GM12874 (cell line): ENCODE data around the gene CILP2.

Experiments
- TF ChIP-seq, protein P1 (sequence below): IDR thresholded peaks from 2 replicates; pipeline ENCODE4 v1.5.1; 2011; ENCODE audit warnings: low read depth, mild to moderate bottlenecking, control low read depth, low read length, moderate library complexity; ENCODE audit not compliant: insufficient read depth

CILP2 gene

DNA sequence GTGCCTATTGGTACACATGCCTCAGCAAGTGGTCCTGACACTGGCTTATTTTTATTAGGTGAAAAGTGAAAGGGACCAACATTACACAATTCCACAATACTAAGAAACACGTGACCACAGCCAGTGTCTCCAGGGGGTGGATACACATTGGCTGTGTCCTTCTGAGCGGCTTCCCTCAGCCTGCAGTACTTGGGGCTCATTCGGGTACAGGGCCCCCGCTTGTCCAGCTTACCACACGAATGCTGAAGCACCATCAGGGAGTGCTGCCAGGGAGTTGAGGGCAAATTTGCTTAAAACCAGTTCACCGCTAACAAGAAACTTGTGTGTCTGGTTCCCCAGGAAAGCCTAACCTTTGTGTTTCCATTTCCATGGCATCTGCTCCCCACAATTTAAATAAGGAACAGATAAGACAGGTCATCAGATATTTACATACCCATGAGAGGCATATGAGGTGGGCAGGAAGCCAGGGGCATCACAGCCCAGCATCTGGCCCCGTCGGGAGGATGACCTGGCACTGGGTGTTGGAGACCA lies 57.2 kb downstream of the CILP2 start:
- TF ChIP-seq, protein P1, sequence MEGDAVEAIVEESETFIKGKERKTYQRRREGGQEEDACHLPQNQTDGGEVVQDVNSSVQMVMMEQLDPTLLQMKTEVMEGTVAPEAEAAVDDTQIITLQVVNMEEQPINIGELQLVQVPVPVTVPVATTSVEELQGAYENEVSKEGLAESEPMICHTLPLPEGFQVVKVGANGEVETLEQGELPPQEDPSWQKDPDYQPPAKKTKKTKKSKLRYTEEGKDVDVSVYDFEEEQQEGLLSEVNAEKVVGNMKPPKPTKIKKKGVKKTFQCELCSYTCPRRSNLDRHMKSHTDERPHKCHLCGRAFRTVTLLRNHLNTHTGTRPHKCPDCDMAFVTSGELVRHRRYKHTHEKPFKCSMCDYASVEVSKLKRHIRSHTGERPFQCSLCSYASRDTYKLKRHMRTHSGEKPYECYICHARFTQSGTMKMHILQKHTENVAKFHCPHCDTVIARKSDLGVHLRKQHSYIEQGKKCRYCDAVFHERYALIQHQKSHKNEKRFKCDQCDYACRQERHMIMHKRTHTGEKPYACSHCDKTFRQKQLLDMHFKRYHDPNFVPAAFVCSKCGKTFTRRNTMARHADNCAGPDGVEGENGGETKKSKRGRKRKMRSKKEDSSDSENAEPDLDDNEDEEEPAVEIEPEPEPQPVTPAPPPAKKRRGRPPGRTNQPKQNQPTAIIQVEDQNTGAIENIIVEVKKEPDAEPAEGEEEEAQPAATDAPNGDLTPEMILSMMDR: no peak
